NCI-H1436 (cell line): Measurements from ENCODE around the gene C2CD4D.

Experiments used
- DNase-seq: peaks from one replicate; lab custom pipeline; 2025; lab: John Stamatoyannopoulos, UW

C2CD4D gene

GRCh38 chr1:151834239-151834638 is 5.4 kb downstream of the C2CD4D start:
- no peak for DNase-seq

DNA sequence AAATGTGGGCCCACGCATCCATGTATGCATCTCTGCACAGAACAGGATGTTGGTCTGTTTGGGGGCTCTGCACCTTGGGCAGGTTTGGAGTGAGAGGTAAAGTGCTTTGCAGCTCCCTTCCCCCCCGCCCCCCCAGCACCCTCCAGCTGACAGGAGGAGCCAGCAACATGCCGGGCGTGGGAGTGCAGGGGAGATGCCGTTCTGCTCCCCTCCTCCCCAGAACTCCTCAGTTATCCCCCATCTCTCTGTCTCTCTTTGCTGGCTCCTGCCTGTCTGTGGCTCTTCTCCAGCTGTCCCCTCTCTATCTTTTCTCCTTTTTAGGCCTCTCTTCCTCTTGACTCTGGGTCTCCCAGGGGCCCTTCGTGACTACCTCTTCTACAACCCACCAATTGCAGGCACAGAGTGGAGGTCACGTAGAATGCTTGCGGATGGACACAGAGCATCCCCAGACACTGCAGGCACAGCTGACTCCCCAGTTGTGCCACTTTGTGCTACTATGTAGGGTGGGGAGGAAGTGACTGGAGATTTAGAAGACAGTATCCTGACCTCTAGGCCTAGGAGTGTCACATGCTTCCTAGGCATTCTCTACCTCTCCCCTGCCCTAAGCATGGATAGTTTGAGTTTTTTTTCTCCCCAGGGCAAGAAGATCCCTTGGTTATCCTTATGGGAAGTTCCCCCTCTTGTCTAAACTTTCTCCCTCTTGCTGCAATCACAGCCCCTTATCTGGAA is 6.3 kb downstream of the C2CD4D start:
- DNase-seq, result no peak

DNA sequence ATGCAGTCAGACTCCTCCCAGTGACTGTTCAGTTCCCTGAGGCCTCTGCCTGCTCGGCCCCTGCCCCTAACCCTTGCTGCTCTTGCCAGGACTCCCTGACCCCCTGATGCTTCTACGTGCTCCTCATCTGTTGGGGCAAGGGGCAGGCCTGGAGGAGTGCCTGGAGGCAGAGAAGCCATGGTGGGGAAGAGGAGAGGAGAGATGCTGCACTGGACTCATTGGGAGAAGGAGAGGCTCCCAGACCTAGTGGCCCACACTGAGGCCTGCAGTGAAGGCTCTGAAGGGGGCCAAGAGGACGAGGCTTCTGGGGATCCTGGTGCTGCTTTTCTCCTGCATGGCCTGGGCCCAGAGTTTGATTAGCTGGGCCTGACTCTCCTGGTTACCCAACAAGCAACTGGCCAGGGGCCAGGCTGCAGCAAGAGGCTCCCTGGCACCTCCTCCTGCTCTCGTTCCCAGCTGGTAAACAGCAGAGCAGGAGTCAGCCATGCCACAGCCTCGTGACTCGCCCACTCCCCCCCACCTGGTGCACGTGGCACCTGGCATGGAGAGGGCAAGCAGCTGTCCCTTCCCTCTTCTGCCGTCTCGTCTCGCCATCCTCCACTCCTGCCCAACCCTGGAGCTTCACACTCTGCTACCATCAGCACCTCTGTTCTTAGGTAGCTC is 7.2 kb downstream of the C2CD4D start:
- no peak for DNase-seq

DNA sequence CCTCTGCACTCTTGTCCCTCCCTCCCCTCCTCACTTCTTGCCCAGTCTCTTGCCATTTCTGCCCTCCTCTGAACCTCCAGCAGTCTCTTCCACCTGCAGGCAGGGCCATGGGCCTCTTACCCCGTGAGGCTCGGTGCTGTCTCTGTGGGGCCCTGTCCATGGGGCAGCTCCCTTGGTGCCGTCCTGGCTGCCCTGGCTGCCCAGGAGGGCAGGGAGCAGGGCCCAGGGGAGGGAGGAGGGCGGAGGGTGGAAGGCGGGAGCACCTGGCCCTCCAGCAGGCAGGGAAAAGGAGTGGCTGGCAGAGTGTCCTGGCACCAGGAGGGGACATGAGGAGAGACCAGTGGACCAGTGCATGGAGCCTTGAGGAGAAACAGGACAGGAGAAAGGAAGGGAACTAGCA is 8.0 kb downstream of the C2CD4D start, which contains the start of gene RORC:
Gene RORC (minus strand): TSS at position 198 of the 400 bp plus-strand sequence. CDS start 38 bp downstream, at position 160.
- DNase-seq, result no peak

DNA sequence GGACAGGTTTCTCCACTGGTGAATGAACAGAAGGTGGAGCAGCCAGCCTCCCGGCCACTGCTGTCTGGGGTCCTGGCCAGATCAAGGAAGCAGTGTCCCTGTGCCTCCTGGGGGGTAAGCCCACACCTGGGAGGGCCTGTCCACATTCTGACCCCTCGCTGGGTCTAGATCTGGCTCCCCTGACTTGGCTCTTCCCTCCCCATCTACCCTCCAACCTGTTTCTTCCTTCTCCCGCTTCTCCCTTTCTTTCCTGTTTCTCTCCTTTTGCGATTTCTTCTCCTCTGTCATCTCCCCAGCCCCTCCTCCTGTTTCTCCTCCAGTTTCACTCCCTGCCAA is 8.4 kb downstream of the C2CD4D start:
- no peak for DNase-seq

GRCh38 chr1:151830055-151830454 is 9.6 kb downstream of the C2CD4D start:
- DNase-seq, result no peak

GRCh38 chr1:151829352-151830046 is 10.1 kb downstream of the C2CD4D start:
- DNase-seq, result no peak

DNA sequence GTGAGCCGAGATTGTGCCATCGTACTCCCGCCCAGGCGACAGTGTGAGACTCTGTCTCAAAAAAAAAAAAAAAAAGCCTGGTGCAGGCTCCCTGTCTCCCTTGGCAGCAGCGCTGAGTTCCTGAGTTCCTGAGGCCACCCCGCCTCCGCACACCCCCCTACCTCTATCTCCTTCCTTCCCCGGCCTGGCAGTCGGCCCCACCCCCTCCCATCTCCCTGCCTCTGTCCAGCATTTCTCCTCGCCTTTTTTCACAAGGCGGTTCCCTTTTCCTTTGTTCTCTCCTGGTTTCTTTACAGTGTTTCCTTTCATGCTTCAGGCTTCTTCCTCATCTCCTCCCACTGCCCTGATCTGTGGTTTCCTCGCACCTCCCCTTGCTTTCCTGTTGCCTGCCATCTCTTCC is 10.7 kb downstream of the C2CD4D start:
- DNase-seq, result peak; percentile 16

DNA sequence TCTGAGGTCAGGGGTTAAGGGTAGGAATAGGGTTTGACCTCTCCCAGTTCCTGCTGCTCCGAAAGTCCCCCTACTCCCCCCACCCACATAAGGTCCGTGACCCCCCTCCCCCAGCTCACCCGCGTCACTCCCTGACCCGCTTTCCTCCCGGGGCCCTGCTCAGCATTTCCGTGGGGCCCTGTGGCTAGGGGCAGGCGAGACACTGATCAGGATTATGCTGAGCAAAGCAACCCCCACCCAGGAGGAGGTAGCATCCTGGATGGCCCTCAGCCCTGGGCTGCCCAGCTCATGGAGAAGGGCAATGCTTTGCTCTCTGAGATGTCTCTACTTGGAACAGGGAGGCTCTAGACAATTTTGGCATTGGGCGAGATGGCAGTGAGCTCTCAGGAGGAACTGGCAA is 11.8 kb downstream of the C2CD4D start:
- DNase-seq, result no peak

DNA sequence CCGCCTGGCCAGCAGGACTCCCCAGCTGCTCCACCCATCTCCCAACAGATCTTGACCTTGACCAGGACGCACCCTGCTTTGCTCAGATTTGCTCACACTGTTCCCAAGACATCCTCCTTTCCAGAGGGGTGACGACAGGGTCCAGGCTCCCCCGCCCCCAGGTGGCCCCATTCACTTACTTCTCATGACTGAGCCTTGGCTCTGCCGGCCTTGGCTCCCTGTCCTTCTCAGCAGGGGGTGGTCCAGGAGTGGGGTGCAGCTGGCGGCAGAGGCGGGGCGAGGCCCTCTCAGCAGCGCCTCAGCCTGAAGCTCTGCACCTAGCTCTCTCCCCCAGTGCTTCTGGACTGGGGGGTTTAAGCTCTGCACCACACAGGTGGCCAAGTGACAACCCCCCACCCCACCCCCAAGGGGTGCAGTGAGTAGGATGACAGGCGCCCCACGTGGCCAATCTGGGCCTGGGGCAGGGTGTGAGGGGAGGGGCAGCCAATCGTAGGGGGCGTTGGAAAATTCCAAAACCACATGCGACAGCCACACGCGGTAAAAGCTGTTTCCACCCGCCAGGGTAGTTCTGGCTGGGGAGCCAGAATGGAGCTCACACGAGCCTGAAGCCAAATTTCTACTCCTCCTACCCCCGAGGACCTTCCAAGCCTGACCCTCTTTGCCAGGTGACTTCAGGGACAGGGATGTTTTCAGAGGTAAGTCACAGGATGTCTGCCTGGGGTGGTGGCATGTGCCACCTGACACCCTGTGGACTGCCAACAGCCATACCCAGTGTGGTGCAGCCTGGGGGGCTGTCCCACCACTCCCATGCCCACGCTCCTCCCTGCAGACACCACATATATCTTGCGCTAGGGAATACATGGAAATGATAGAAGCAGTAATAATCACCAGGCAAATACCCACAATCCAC is 13.6 kb downstream of the C2CD4D start:
- no peak for DNase-seq

- no peak for DNase-seq
These were observed 14.4 kb downstream of the C2CD4D start for GRCh38 chr1:151825204-151825603.

DNA sequence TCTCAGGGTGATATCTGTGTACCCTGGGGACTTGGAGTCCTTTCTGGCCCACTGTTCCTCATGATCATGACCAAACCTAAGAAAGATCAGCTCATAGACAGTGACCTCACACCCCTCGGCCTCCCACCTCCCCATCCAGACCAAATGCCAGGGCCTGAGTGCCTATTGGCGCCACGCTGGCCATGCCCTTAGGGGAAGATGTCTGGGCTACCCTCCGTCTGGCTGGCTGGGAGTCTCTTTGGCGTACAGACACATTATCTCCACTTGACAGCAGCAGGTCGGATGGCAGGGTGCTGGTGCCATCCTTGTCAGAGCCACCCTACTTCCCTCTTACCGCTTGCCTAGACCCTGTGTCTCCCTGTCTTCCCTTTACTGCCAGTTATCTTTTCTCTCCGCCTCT is 16.4 kb downstream of the C2CD4D start:
- DNase-seq, result no peak

GRCh38 chr1:151822404-151822803 is 17.2 kb downstream of the C2CD4D start:
- no peak for DNase-seq

- peak; percentile 25 for DNase-seq
These were observed 18.7 kb downstream of the C2CD4D start for GRCh38 chr1:151820940-151821339.

GRCh38 chr1:151819976-151820623 is 19.5 kb downstream of the C2CD4D start:
- DNase-seq, result no peak

DNA sequence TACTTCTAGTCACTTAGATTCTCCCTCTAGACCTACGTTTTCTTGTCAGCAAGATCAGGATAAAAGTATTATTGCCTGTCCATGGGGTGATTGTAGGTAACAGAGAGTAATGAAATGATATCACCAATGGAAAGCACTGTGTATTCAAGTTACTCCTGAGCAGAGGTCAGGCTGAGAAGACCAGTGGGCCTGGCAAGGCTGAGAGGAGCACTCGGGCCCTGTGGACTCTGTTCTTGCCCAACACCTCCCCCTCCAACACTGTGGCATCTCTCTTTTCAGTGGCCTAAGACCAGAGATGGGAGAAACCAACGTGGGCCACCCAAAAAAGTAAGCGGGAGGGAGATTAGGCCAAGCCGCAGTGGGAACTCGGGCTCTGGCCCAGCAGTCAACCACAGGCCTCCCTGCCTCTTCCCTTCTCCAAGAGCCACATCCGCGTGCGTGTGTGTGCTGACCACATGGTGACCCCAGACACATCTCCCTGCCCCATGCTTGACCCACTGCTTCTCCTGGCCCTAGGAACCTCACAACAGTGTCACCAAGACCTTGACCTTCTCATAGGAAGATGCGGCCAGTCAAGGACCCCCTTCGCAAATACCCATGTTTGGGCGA is 20.3 kb downstream of the C2CD4D start:
- DNase-seq, result no peak

GRCh38 chr1:151817353-151817730 is 22.3 kb downstream of the C2CD4D start:
- peak; percentile 43 for DNase-seq

DNA sequence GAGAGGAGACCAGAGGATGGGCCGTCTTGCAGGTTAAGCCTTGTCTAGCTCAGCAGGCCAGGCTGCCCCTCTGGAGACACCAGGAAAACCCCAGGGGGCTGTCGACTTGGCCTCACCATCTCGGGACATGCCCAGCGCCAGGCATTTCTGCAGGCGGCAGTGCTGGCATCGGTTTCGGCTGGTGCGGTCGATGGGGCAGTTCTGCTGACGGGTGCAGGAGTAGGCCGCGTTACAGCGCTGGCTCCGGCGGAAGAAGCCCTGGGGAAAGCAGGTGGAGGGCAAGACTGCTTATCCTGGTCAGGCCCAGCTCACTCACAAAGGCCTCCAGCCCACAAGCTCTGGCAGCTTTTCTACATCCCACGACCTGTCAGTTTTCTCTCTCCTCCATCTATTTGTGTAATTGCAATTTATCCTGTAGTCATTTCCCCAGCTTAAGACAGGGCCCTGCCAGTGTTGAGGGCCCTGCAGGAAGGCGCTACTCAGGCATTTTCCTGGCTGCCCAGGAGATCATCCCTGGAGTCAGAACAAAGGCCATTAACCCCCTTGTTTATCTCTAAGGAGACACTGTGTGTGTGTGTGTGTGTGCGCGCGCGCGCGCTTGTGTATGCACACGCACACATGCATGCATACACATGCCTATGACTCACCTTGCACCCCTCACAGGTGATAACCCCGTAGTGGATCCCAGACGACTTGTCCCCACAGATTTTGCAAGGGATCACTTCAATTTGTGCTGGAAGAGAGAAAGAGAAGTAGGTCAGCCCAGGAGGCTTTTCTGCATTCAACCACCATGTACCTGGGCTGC is 22.9 kb downstream of the C2CD4D start:
- DNase-seq, result peak; percentile 27

DNA sequence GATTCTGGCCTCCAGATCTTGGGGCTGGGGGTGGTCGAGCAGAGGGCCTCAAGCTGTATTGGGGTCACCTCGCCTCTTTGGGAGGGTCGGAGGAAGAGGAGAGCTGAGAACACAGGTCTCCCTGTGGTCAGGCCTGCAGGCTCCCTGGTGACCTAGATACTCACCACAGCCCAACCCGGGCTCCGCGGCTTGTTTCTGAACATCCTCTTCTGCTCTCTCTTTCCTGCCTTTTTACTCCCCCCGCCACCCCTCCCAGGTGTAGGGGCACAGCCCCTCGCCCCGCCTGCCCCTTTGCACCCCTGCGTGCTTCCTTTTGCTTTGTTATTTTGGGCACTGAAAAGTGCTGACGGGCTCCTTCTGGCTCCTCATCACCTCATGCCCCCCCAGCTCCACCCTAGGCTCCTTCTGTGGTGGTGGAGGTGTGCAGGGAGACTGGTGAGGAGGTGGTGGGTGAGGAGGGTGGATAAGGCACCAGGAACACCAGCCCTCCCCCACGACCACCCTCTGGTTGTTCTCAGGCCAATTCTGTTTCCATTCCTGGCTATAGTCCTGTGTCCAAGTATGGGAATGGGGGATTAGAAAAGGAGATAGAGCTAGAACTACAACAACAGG is 23.8 kb downstream of the C2CD4D start:
- no peak for DNase-seq

- DNase-seq, result no peak
These were observed 24.6 kb downstream of the C2CD4D start for GRCh38 chr1:151814971-151815545.
